ENCODE data around the gene MINDY3. TPM values are rescaled to one million over a fixed set of nuclear protein-coding genes. Genes with fewer than 3 reads are reported as not detected.

Gene MINDY3
- total RNA-seq, 1 experiment from 2014 or later, result 10.8 TPM

- no peaks in the 10 kb centered on the region for H3K9me2 ChIP-seq (ENCODE audit: insufficient read depth)
- ChIA-PET POLR2A (ENCODE audit: unreplicated experiment) (no interaction called here), CTCF (no interaction called here)
- H3F3A ChIP-seq (ENCODE audit: insufficient read depth, low read depth), result no peaks in the 10 kb centered on the region
- no peak overlapping the region for H3K4me3 ChIP-seq
- intact Hi-C loops (cut with micrococcal nuclease; ENCODE audit: unreplicated experiment), result no loop called here
- H3K27ac ChIP-seq, result no peak overlapping the region
- no peaks in the 10 kb centered on the region for H3K4me1 ChIP-seq (replicated peaks; ENCODE audit: insufficient read depth)
- no peak overlapping the region for H3K4me2 ChIP-seq
- H3K79me2 ChIP-seq (ENCODE audit: low read depth), result no peaks in the 10 kb centered on the region
- no peaks in the 10 kb centered on the region for H4K20me1 ChIP-seq (ENCODE audit: insufficient read depth)
- no peaks in the 10 kb centered on the region for H3K36me3 ChIP-seq (ENCODE audit: low read depth)
- H3K9me3 ChIP-seq (ENCODE audit: insufficient read depth, low read depth), result no peaks in the 10 kb centered on the region
- H3K27me3 ChIP-seq (ENCODE audit: insufficient read depth, low read depth), result no peaks in the 10 kb centered on the region
- BruUV-seq (replicated peaks), result no TSS peak
- DNase-seq, result no peak
- TF ChIP-seq EZH2 (IDR thresholded peaks at IDR 0.05; ENCODE audit: low read depth) (no peak), CTCF (conservative IDR thresholded peaks at IDR 0.05) (no peak)
- no peak overlapping the region for H2AFZ ChIP-seq
These were observed 18.6 kb downstream of the MINDY3 start for GRCh38 chr10:15841696-15842095.

- no peak overlapping the region for H3K4me2 ChIP-seq
- H3K4me1 ChIP-seq (replicated peaks; ENCODE audit: insufficient read depth), result no peaks in the 10 kb centered on the region
- no peak overlapping the region for H3K4me3 ChIP-seq
- no peak for DNase-seq
- H3K79me2 ChIP-seq (ENCODE audit: low read depth), result no peaks in the 10 kb centered on the region
- ChIA-PET POLR2A (ENCODE audit: unreplicated experiment) (no interaction called here), CTCF (no interaction called here)
- H3F3A ChIP-seq (ENCODE audit: insufficient read depth, low read depth), result no peaks in the 10 kb centered on the region
- no peak overlapping the region for H3K27ac ChIP-seq
- no TSS peak for BruUV-seq (replicated peaks)
- no peak overlapping the region for H2AFZ ChIP-seq
- no peaks in the 10 kb centered on the region for H3K27me3 ChIP-seq (ENCODE audit: insufficient read depth, low read depth)
- no peaks in the 10 kb centered on the region for H3K9me3 ChIP-seq (ENCODE audit: insufficient read depth, low read depth)
- H4K20me1 ChIP-seq (ENCODE audit: insufficient read depth), result no peaks in the 10 kb centered on the region
- no peaks in the 10 kb centered on the region for H3K36me3 ChIP-seq (ENCODE audit: low read depth)
- H3K9me2 ChIP-seq (ENCODE audit: insufficient read depth), result no peaks in the 10 kb centered on the region
- intact Hi-C loops (cut with micrococcal nuclease; ENCODE audit: unreplicated experiment), result no loop called here
- TF ChIP-seq CTCF (conservative IDR thresholded peaks at IDR 0.05) (no peak), EZH2 (IDR thresholded peaks at IDR 0.05; ENCODE audit: low read depth) (no peak)
These were observed 23.5 kb downstream of the MINDY3 start for GRCh38 chr10:15836807-15837206.

GRCh38 chr10:15829495-15829894 is 30.8 kb downstream of the MINDY3 start:
- Histone ChIP-seq H3K4me3 (no peak overlapping the region), H4K20me1 (ENCODE audit: insufficient read depth) (no peaks in the 10 kb centered on the region), H3K9me2 (ENCODE audit: insufficient read depth) (no peaks in the 10 kb centered on the region), H3K79me2 (ENCODE audit: low read depth) (no peaks in the 10 kb centered on the region), H3K27me3 (ENCODE audit: insufficient read depth, low read depth) (no peaks in the 10 kb centered on the region), H3K9me3 (ENCODE audit: insufficient read depth, low read depth) (no peaks in the 10 kb centered on the region), H2AFZ (no peak overlapping the region), H3K4me2 (no peak overlapping the region), H3K36me3 (ENCODE audit: low read depth) (no peaks in the 10 kb centered on the region), H3K4me1 (replicated peaks; ENCODE audit: insufficient read depth) (no peaks in the 10 kb centered on the region), H3F3A (ENCODE audit: insufficient read depth, low read depth) (no peaks in the 10 kb centered on the region), H3K27ac (no peak overlapping the region)
- BruUV-seq (replicated peaks), result no TSS peak
- DNase-seq, result no peak
- POLR2A ChIA-PET (ENCODE audit: unreplicated experiment), result no interaction called here
- intact Hi-C loops (cut with micrococcal nuclease; ENCODE audit: unreplicated experiment), result no loop called here
- TF ChIP-seq EZH2 (IDR thresholded peaks at IDR 0.05; ENCODE audit: low read depth) (no peak), CTCF (conservative IDR thresholded peaks at IDR 0.05) (no peak)
- CTCF ChIA-PET, result no interaction called here
